Neural cell (in vitro differentiated cells): ENCODE measurements around the gene TLE2. TPM values are rescaled to one million over a fixed set of nuclear protein-coding genes. Genes with fewer than 3 reads are reported as not detected.

ENCODE experiments used
- H2AFZ ChIP-seq: fragments of 200-600, 300-800 bp; sonication (generic), shearing (Covaris generic); 2 replicates; pipeline ENCODE4 v1.6.0; 2014; ENCODE audit warnings: low read depth, mild to moderate bottlenecking, antibody characterized with exemption, low read length, moderate library complexity
- H3F3A ChIP-seq: fragments of 200-600 bp; shearing (Covaris generic); 2 replicates; pipeline ENCODE4 v1.6.1; 2016; ENCODE audit warnings: mild to moderate bottlenecking, moderate library complexity, mixed read lengths, antibody characterized with exemption, low read length; ENCODE audit not compliant: insufficient read depth, poor library complexity, severe bottlenecking
- H3K27ac ChIP-seq: fragments of 200-600, 300-800 bp; sonication (generic), shearing (Covaris generic); 2 replicates; pipeline ENCODE4 v1.5.1; 2014; ENCODE audit warnings: mild to moderate bottlenecking, low read length, moderate library complexity
- H3K27me3 ChIP-seq: fragments of 300-800, 200-600 bp; sonication (generic), shearing (Covaris generic); 2 replicates; pipeline ENCODE4 v1.6.0; 2014; ENCODE audit warnings: mild to moderate bottlenecking, low read depth, low read length, moderate library complexity; ENCODE audit not compliant: insufficient read depth
- H3K36me3 ChIP-seq: fragments of 300-800, 200-600 bp; sonication (generic), shearing (Covaris generic); 2 replicates; pipeline ENCODE4 v1.5.1; 2014; ENCODE audit warnings: mild to moderate bottlenecking, antibody characterized with exemption, low read length, moderate library complexity; ENCODE audit not compliant: insufficient read depth
- H3K4me2 ChIP-seq: fragments of 300-800, 200-600 bp; sonication (generic), shearing (Covaris generic); 2 replicates; pipeline ENCODE4 v1.6.0; 2014; ENCODE audit warnings: mild to moderate bottlenecking, low read length
- H3K4me3 ChIP-seq: fragments of 300-800, 200-600 bp; sonication (generic), shearing (Covaris generic); 2 replicates; pipeline ENCODE4 v1.5.1; 2014; ENCODE audit warnings: mild to moderate bottlenecking, low read length, moderate library complexity
- H3K79me2 ChIP-seq: fragments of 200-600 bp; shearing (Covaris generic); replicated peaks from 2 replicates; pipeline ENCODE4 v1.6.0; 2014; ENCODE audit warnings: mild to moderate bottlenecking, low read length, moderate library complexity; ENCODE audit not compliant: insufficient read depth
- H3K9ac ChIP-seq: fragments of 300-800, 200-600 bp; sonication (generic), shearing (Covaris generic); 2 replicates; pipeline ENCODE4 v1.6.1; 2016; ENCODE audit warnings: mild to moderate bottlenecking, low read length, mixed read lengths
- H3K9me2 ChIP-seq: fragments of 200-600 bp; shearing (Covaris generic); 2 replicates; pipeline ENCODE4 v1.6.1; 2016; ENCODE audit warnings: mild to moderate bottlenecking, low read length, mixed read lengths; ENCODE audit not compliant: insufficient read depth
- H3K9me3 ChIP-seq: fragments of 200-600, 300-800 bp; sonication (generic), shearing (Covaris generic); 2 replicates; pipeline ENCODE4 v1.6.1; 2016; ENCODE audit warnings: mild to moderate bottlenecking, mixed run types, low read length, moderate library complexity, mixed read lengths
- H4K20me1 ChIP-seq: fragments of 200-600 bp; shearing (Covaris generic); 2 replicates; pipeline ENCODE4 v1.6.1; 2016; ENCODE audit warnings: mild to moderate bottlenecking, mixed run types; ENCODE audit not compliant: insufficient read depth
- EP300 ChIP-seq: fragments of 450-650 bp; conservative IDR thresholded peaks from 2 replicates; pipeline ENCODE4 v1.6.1; 2014; ENCODE audit warnings: antibody characterized with exemption, mild to moderate bottlenecking, moderate library complexity; ENCODE audit not compliant: poor library complexity, severe bottlenecking
- EZH2 ChIP-seq: fragments of 200-600, 300-800 bp; shearing (Covaris generic), sonication (generic); IDR thresholded peaks from 2 replicates; pipeline ENCODE4 v1.6.1; 2014; ENCODE audit warnings: antibody characterized with exemption, low read length, borderline replicate concordance, mild to moderate bottlenecking; ENCODE audit not compliant: insufficient read depth, poor library complexity, severe bottlenecking
- MXI1 ChIP-seq: fragments of 450-650 bp; conservative IDR thresholded peaks from 2 replicates; pipeline ENCODE4 v1.6.1; 2014; ENCODE audit warnings: antibody characterized with exemption, mild to moderate bottlenecking; ENCODE audit not compliant: poor library complexity, severe bottlenecking
- POLR2AphosphoS5 ChIP-seq: IDR thresholded peaks from 2 replicates; pipeline ENCODE4 v1.6.1; 2012
- RAD21 ChIP-seq: fragments of 450-650 bp; conservative IDR thresholded peaks from 2 replicates; pipeline ENCODE4 v1.6.1; 2014; ENCODE audit warnings: antibody characterized with exemption, mild to moderate bottlenecking, moderate library complexity
- SMC3 ChIP-seq: fragments of 450-650 bp; conservative IDR thresholded peaks from 2 replicates; pipeline ENCODE4 v1.6.1; 2014; ENCODE audit warnings: antibody characterized with exemption, mild to moderate bottlenecking, moderate library complexity; ENCODE audit not compliant: poor library complexity
- TAF1 ChIP-seq: IDR thresholded peaks from 2 replicates; pipeline ENCODE4 v1.6.1; 2012; ENCODE audit warnings: low read depth
- polyA plus RNA-seq: library from polyadenylated mRNA; depleted of rRNA; stranded (reverse); fragments of >200 nt; gene quantifications from 2 replicates; pipeline ENCODE4 v1.2.3, GENCODE V29; 2014
- TF ChIP-seq, protein P1 (sequence below): IDR thresholded peaks from 2 replicates; pipeline ENCODE4 v1.6.1; 2012; ENCODE audit warnings: borderline replicate concordance
- TF ChIP-seq, protein P2 (sequence below): fragments of 450-650 bp; IDR thresholded peaks from 2 replicates; pipeline ENCODE4 v1.5.1; 2014; ENCODE audit warnings: antibody characterized with exemption, mild to moderate bottlenecking, moderate library complexity; ENCODE audit not compliant: poor library complexity, severe bottlenecking

TLE2 gene
- polyA plus RNA-seq, 1 donor from 2014 or later, result 7.0 TPM

DNA sequence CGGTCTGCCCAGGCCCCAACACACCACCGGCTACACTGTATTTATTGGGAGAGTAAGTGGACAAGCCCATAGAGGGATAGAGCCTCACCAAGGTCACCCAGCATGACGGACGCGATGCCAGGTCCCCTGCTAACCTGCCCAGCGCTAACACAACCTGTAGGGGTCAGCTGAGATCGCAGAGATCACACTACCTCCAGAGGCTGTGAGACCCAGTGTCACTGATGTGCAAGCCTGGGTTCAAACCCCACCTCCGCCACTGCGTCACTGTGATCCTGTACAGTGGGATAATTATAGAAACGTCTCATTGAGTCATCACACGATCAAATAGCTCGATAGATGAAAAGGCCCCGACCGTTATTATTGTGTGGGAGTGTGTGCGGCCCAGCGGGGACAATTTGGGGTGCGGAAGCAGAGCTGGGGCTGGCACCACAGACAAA, 10.6 kb upstream of the TLE2 start:
- Histone ChIP-seq H3K79me2 (no peaks in the 10 kb centered on the region), H3K9me3 (no peaks in the 10 kb centered on the region), H3K36me3 (no peaks in the 10 kb centered on the region), H3K27me3 (peaks cover 58% of the 10 kb centered on the region), H4K20me1 (no peaks in the 10 kb centered on the region), H3F3A (no peaks in the 10 kb centered on the region), H3K4me2 (no peak overlapping the region), H2AFZ (no peak overlapping the region), H3K27ac (no peak overlapping the region), H3K9me2 (no peaks in the 10 kb centered on the region), H3K9ac (no peak overlapping the region), H3K4me3 (no peak overlapping the region)
- TF ChIP-seq EP300 (no peak), RAD21 (no peak), POLR2AphosphoS5 (no peak), TAF1 (no peak), EZH2 (no peak), SMC3 (no peak), MXI1 (no peak)
- TF ChIP-seq, protein P1, sequence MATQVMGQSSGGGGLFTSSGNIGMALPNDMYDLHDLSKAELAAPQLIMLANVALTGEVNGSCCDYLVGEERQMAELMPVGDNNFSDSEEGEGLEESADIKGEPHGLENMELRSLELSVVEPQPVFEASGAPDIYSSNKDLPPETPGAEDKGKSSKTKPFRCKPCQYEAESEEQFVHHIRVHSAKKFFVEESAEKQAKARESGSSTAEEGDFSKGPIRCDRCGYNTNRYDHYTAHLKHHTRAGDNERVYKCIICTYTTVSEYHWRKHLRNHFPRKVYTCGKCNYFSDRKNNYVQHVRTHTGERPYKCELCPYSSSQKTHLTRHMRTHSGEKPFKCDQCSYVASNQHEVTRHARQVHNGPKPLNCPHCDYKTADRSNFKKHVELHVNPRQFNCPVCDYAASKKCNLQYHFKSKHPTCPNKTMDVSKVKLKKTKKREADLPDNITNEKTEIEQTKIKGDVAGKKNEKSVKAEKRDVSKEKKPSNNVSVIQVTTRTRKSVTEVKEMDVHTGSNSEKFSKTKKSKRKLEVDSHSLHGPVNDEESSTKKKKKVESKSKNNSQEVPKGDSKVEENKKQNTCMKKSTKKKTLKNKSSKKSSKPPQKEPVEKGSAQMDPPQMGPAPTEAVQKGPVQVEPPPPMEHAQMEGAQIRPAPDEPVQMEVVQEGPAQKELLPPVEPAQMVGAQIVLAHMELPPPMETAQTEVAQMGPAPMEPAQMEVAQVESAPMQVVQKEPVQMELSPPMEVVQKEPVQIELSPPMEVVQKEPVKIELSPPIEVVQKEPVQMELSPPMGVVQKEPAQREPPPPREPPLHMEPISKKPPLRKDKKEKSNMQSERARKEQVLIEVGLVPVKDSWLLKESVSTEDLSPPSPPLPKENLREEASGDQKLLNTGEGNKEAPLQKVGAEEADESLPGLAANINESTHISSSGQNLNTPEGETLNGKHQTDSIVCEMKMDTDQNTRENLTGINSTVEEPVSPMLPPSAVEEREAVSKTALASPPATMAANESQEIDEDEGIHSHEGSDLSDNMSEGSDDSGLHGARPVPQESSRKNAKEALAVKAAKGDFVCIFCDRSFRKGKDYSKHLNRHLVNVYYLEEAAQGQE, result no peak
- TF ChIP-seq, protein P2, sequence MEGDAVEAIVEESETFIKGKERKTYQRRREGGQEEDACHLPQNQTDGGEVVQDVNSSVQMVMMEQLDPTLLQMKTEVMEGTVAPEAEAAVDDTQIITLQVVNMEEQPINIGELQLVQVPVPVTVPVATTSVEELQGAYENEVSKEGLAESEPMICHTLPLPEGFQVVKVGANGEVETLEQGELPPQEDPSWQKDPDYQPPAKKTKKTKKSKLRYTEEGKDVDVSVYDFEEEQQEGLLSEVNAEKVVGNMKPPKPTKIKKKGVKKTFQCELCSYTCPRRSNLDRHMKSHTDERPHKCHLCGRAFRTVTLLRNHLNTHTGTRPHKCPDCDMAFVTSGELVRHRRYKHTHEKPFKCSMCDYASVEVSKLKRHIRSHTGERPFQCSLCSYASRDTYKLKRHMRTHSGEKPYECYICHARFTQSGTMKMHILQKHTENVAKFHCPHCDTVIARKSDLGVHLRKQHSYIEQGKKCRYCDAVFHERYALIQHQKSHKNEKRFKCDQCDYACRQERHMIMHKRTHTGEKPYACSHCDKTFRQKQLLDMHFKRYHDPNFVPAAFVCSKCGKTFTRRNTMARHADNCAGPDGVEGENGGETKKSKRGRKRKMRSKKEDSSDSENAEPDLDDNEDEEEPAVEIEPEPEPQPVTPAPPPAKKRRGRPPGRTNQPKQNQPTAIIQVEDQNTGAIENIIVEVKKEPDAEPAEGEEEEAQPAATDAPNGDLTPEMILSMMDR, result no peak

DNA sequence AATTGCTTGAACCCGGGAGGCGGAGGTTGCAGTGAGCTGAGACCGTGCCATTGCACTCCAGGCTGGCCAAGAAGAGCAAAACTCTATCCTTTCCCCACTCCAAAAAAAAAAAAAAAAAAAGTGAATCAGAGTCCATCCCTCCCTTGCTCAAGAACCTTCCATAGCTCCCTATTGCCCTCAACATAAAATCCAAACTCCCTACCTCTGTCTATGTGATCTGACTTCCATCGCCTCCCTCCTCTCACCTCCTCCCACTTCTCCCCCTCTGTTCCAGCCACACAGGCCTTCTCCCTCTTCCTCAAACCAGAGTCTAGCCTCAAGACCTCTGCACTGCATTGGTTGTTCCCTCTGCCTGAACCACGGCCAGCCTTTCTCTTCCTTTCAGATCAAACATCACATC, 10.0 kb upstream of the TLE2 start:
- no peak overlapping the region for H3K4me2 ChIP-seq
- H2AFZ ChIP-seq, result no peak overlapping the region
- no peak overlapping the region for H3K4me3 ChIP-seq
- no peak overlapping the region for H3K27ac ChIP-seq
- TF ChIP-seq EZH2 (no peak), TAF1 (no peak), MXI1 (no peak), RAD21 (no peak), POLR2AphosphoS5 (no peak), EP300 (no peak), SMC3 (no peak)
- TF ChIP-seq, protein P1, result no peak
- TF ChIP-seq, protein P2, result no peak
- no peaks in the 10 kb centered on the region for H4K20me1 ChIP-seq
- H3K79me2 ChIP-seq, result no peaks in the 10 kb centered on the region
- H3K27me3 ChIP-seq, result peaks cover 61% of the 10 kb centered on the region
- no peaks in the 10 kb centered on the region for H3K9me2 ChIP-seq
- H3F3A ChIP-seq, result no peaks in the 10 kb centered on the region
- no peaks in the 10 kb centered on the region for H3K9me3 ChIP-seq
- H3K36me3 ChIP-seq, result no peaks in the 10 kb centered on the region
- H3K9ac ChIP-seq, result no peak overlapping the region
